ENCODE data around the gene EN2. TPM values are rescaled to one million over a fixed set of nuclear protein-coding genes. Genes with fewer than 3 reads are reported as not detected.

Gene EN2
- total and polyA plus RNA-seq, 10 donors: 0.03 to 0.04 TPM; not detected in 8

- no peak for TF ChIP-seq CTCF (IDR thresholded peaks at IDR 0.05 in 8 of 11, conservative IDR thresholded peaks at IDR 0.05 in 3 of 11)
- TF ChIP-seq POLR2A (IDR thresholded peaks at IDR 0.05): no peak
- TF ChIP-seq POLR2AphosphoS5 (IDR thresholded peaks at IDR 0.05): no peak
- Histone ChIP-seq H3K4me3 (no peak overlapping the region), H3K4me1 (peaks cover 7 to 30% (median 20%) of the 10 kb centered on the region in 6 donors), H3K27ac (no peak overlapping the region), H3K27me3 (replicated peaks in 1 of 7) (peaks cover 27 to 100% (median 84%) of the 10 kb centered on the region in 7 donors), H3K36me3 (no peaks in the 10 kb centered on the region), H3K9me3 (peaks cover 0 to 15% (median 0%) of the 10 kb centered on the region in 8 donors)
- intact Hi-C loops (cut with DNase I; ENCODE audit: low total_unique reads): no loop called here
- 5 to 16% (median 10%) methylated on average over 11 of the region's 11 CpGs for WGBS, 5 donors
- no peak for DNase-seq
Measured at GRCh38 chr7:155471718-155472117, 13.8 kb downstream of the EN2 start.

GRCh38 chr7:155477476-155477875, 19.5 kb downstream of the EN2 start:
- no peak for DNase-seq
- WGBS, 5 donors: 71 to 85% (median 74%) methylated on average over 4 of the region's 4 CpGs
- Histone ChIP-seq H3K36me3 (no peaks in the 10 kb centered on the region), H3K9me3 (peaks cover 0 to 15% (median 0%) of the 10 kb centered on the region in 8 donors), H3K27ac (no peak overlapping the region), H3K27me3 (replicated peaks in 1 of 7) (peaks cover 0 to 99% (median 33%) of the 10 kb centered on the region in 7 donors), H3K4me3 (no peak overlapping the region), H3K4me1 (peaks cover 0 to 6% (median 0%) of the 10 kb centered on the region in 6 donors)
- intact Hi-C loops (cut with DNase I; ENCODE audit: low total_unique reads): no loop called here
- TF ChIP-seq CTCF (IDR thresholded peaks at IDR 0.05 in 8 of 11, conservative IDR thresholded peaks at IDR 0.05 in 3 of 11): no peak
- no peak for TF ChIP-seq POLR2AphosphoS5 (IDR thresholded peaks at IDR 0.05)
- TF ChIP-seq POLR2A (IDR thresholded peaks at IDR 0.05): no peak

- Histone ChIP-seq H3K4me3 (no peak overlapping the region), H3K36me3 (no peaks in the 10 kb centered on the region), H3K27ac (no peak overlapping the region), H3K9me3 (no peaks in the 10 kb centered on the region), H3K27me3 (replicated peaks in 1 of 7) (peaks cover 0 to 99% (median 9%) of the 10 kb centered on the region in 7 donors), H3K4me1 (peaks cover 0 to 6% (median 0%) of the 10 kb centered on the region in 6 donors)
- 89 to 98% (median 92%) methylated on average over 11 of the region's 11 CpGs for WGBS, 5 donors
- TF ChIP-seq POLR2A (IDR thresholded peaks at IDR 0.05) (no peak), CTCF (IDR thresholded peaks at IDR 0.05 in 8 of 11, conservative IDR thresholded peaks at IDR 0.05 in 3 of 11) (no peak), POLR2AphosphoS5 (IDR thresholded peaks at IDR 0.05) (no peak)
- intact Hi-C loops (cut with DNase I; ENCODE audit: low total_unique reads): no loop called here
- no peak for DNase-seq
Measured at GRCh38 chr7:155481764-155482163, 23.8 kb downstream of the EN2 start.

GRCh38 chr7:155482511-155483183, 24.7 kb downstream of the EN2 start:
- Histone ChIP-seq H3K36me3 (no peaks in the 10 kb centered on the region), H3K27ac (no peak overlapping the region), H3K4me1 (peaks cover 0 to 6% (median 0%) of the 10 kb centered on the region in 6 donors), H3K27me3 (replicated peaks in 1 of 7) (peaks cover 0 to 100% (median 6%) of the 10 kb centered on the region in 7 donors), H3K9me3 (no peaks in the 10 kb centered on the region), H3K4me3 (no peak overlapping the region)
- TF ChIP-seq CTCF (IDR thresholded peaks at IDR 0.05 in 8 of 11, conservative IDR thresholded peaks at IDR 0.05 in 3 of 11) (no peak), POLR2AphosphoS5 (IDR thresholded peaks at IDR 0.05) (no peak), POLR2A (IDR thresholded peaks at IDR 0.05) (no peak)
- 58 to 67% (median 63%) methylated on average over 17 of the region's 17 CpGs for WGBS, 5 donors
- no peak for DNase-seq
- intact Hi-C loops (cut with DNase I; ENCODE audit: low total_unique reads): no loop called here

Measured in spleen (tissue), 11 donors.